ENCODE data around the gene ST3GAL4.
"Not testable (repeated sequence)": the region's sequence is repeated elsewhere in the genome, so short reads cannot be mapped to it uniquely, and the experiment has no call there.

The ST3GAL4 gene

GRCh38 chr11:126366064-126366822, 10.8 kb downstream of the ST3GAL4 start:
- no peak for DNase-seq

DNA sequence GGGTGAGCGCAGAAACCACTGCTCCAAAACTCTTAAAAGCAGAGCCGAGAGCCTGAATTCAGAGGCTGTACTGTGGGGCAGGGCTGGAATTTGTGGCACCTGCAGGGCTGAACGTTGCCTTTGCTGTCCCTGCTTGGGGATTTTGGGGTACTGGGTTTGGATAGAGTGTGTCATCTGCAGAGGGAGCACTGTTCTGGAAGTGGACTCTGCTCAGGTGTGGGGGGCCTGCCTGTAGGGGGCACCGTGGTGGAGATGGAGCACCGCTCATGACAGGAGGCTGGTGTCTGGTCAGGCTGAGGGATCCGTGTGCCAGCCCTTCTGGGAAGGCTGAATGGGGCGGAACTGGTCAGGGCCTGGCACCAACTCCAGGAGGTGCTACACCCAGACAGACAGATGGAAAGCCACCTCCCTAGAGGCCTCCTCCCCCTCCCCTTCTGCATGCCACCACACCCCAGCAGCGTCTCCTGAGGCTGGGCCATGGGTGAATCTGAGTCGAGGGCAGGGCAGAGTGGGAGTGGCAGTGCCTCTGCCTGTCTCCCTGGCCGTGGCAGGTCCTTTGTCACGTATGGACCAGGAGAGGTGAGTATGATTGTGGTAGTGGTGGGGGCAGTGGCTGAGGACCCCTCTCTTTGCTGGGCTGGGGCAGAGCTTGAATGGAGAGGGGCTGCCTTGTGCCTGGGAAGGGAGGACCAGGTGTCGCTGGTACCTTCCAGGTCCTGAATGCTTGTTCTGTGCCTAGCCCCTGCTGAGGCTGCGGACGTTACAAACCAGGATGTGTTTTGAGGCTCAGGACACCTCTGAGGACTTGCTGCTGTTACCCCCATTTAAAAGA, 11.6 kb downstream of the ST3GAL4 start:
- not testable (repeated sequence) for DNase-seq

DNA sequence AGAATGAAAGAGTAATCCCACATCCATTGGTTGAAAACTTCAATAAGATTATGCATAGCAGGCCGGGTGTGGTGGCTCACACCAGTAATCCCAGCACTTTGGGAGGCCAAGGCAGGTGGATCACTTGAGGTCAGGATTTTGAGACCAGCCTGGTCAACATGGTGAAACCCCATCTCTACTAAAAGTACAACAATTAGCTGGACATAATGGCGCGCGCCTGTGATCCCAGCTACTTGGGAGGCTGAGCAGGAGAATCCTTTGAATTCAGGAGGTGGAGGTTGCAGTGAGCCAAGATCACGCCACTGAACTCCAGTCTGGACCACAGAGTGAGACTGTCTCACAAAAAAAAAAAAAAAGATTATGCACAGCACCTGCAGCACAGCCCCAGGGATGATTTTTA, 12.3 kb downstream of the ST3GAL4 start:
- not testable (repeated sequence) for DNase-seq

- DNase-seq = not testable (repeated sequence)
Measured at GRCh38 chr11:126368336-126369119, 13.0 kb downstream of the ST3GAL4 start.

DNA sequence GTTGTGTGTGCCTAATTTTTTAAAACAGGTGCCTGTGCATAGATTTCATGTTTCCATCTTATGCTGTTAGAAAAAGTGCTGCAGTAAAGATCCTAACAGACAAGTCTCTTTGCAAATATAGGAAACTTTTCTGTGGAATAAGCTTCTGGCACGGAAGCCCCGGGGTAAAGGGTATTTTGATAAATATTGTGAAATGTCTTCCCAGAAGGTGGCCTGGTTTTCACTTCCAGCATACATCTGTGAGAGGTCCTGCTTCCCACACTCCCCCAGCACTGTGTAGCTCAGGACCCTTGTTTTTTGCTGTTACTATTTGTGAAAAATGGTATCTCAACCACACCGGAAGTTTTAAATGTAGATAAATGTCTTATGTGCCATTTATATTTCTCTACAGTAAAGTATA, 14.5 kb downstream of the ST3GAL4 start:
- DNase-seq = no peak

- DNase-seq = no peak
Measured at GRCh38 chr11:126371595-126371994, 16.1 kb downstream of the ST3GAL4 start.

DNA sequence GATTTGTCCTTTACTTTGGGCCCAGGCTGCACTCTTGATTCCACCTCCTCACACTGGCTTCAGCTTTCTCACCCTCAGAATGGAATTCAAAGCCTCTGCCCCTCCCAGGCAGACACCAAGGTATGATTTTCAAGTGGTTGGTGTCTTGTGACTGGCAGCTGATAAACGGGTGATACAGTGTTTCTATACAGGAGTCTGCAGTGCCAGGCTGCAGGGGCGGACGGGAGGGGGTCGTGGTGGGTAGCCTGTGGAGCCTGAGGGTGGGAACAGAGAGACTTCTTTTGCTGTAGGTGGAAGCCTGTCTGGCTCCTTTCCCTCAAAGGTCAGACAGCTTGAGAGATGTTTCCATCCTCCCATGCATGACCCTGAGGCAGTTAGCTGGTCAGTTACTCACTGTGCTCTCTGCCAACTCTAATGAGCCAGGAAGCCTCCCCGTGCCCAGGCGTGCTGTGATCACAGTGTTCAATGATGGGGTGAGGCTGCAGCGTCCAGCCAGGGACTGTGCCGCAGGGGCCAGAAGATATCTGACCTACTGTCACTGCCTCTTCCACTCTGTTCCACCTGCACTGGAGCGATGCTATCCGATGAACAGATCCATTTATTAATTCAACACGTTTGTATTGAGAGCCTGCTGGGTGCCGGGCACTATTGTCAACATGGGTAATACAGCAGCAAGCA, 18.0 kb downstream of the ST3GAL4 start:
- not testable (repeated sequence) for DNase-seq

DNA sequence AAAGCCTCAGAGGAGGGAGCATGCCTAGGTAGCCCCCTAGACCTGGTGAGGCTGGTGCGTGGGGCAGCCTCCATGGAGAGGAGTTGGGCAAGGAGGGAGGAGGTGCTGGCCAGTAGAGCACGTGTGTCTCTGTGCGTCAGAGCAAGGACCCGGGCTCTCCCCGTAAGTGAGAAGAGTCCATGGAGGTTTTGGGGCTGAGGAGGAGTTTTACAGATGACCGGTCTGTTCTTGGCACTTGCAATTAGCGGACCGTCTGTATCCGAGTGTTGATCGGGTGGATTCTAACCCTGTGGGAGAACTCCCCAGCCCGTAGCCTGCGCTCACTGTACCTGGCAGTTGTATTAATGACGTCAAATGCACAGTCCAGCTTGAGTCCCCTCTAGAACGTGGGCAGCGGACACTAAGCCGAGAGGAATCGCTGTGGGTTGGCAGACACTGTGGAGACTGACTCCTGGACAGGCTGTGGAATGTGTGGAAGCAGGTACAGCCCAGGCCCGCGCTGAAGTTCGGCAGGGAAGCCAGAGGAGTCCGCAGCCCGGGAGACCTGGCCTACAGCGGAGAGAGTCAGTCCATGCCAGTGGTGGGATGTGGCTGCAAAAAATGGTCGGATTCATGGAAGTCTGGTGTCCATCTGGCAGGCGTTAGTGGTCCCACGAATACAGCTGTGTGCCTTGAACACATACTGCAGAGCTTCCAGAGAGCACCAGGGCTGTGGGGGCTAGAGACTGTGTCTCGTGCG, 19.2 kb downstream of the ST3GAL4 start:
- DNase-seq = not testable (repeated sequence)

- no peak for DNase-seq
Measured at GRCh38 chr11:126375726-126376125, 20.2 kb downstream of the ST3GAL4 start.

GRCh38 chr11:126378763-126379162, 23.3 kb downstream of the ST3GAL4 start:
- DNase-seq = no peak

DNA sequence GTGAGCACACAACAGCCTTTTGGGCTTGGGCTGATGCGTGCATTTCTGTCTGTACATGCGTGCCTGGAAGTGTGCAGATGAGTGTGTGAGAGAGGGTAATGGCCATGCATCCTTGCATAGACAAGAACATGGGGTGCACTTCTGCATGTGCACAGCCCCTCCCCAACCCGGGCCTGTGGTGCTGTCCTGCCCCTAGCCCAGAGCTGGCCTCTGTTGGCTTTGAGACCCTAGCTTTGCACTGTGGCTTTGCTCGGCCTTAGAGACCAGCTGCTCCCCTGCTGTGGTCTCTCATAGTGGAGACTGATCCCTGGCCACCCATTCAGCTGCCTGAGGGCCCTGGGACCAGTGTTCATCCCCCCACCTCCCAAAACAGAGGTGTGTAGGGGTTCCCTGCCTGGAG, 25.4 kb downstream of the ST3GAL4 start:
- DNase-seq = no peak

DNA sequence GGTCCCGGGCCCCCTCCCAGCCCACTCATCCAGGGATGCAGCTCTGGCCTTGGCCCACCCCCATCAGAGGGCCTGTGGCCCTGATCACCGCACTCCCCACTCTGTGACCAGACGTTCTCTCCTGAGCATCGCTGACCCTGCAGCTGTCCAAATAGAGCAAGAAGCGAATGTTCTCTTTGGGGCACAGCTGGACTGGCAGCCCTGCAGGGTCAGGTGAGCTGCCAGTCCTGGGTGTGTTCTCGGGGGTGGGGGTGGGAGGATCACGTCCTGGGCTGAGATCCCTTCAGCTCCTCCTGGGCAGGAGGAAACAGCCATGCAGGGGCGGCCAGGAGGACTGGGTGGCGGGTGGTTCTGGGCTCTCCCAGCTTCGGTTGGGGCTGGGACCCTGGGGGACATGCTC, 26.5 kb downstream of the ST3GAL4 start:
- DNase-seq = not testable (repeated sequence)

DNA sequence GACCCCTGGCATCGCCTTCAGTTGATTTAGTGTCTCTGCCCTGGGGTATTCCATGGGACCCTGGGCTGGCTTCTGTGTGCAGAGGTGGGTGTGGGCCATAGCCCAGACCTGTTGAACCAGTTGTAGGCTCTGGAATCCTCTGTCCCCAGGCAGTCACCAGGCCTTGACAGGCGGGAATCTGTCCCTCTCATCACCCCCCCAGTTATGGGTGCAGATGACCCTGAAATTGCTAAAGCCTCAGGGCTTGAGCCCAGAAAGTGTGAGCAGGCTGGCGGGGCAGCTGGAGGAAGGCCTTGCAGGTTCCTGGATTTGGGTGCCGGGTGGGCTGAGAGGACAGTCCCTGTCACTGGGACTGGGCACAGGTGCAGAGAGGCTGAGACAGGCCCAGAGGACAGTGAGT, 27.2 kb downstream of the ST3GAL4 start:
- not testable (repeated sequence) for DNase-seq

GRCh38 chr11:126383339-126384335, 28.2 kb downstream of the ST3GAL4 start:
- DNase-seq = no peak

- no peak for DNase-seq
Measured at GRCh38 chr11:126384449-126385070, 29.1 kb downstream of the ST3GAL4 start.

- DNase-seq = no peak
Measured at GRCh38 chr11:126385991-126386728, 30.7 kb downstream of the ST3GAL4 start.

DNA sequence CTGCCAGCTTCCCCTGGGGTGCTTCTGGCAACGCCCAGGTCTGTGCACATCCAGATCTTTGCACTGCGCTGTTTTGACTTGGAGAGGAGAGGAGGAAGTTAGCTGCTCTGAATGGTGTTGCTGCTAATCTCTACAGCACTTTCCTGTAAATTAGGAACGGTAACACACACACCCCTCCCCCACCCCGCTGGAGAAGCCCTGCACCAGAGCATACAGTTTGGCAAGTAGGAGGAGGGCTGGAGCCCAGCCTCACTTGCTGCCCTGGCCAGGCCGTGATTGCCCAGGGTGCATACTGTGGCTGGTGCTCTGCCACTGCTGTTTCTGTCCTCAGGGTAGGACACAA, 31.2 kb downstream of the ST3GAL4 start:
- not testable (repeated sequence) for DNase-seq

DNA sequence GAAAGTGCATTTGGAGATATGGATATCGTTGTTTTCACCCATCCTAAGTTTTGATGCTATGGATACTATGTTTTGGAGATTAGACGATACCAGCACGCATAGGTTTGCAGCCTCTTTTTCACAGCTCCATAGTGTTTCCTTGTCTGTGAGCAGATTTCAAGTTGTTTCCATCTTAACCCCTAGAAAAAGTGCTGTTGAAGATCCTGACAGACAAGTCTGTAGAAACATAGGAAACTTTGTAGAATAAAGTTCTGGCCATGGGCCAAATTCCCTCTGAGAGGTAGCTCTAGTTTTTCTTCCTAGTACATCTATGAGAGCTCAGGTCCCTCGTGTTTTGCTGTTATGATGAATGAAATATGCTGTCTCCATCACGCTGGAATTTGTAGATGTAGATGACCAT, 32.4 kb downstream of the ST3GAL4 start:
- DNase-seq = no peak

GRCh38 chr11:126390272-126390867, 34.9 kb downstream of the ST3GAL4 start:
- no peak for DNase-seq

Measured in activated CD4-positive, alpha-beta T cell treated with anti-CD3 and anti-CD28 coated beads, Interleukin-10, Interleukin-2, amounts not matched to agents 100 ng/mL and 50 ng/mL, durations not matched to agents 16 hours and 8 hours (primary cell).